Astrocyte of the cerebellum (primary cell): ENCODE results near the gene NHSL1.

Source experiments
- DNase-seq: peaks from one replicate; pipeline ENCODE4 v3.0.0-alpha.2; 2011; ENCODE audit warnings: low read depth
- H3K4me3 ChIP-seq: 2 replicates; pipeline ENCODE4 v1.5.1; 2011; ENCODE audit warnings: mild to moderate bottlenecking, low read depth, low read length, moderate library complexity
- CTCF ChIP-seq: IDR thresholded peaks from 2 replicates; pipeline ENCODE4 v1.5.1; 2012; ENCODE audit warnings: low read length, low read depth, moderate library complexity, mild to moderate bottlenecking; ENCODE audit errors: missing control alignments
- in situ Hi-C: cut with HindIII; loops from 2 replicates; pipeline ENCODE4 v1.10.0; 2017; ENCODE audit warnings: low sequenced_read_pairs

The NHSL1 gene

GRCh38 chr6:138499303-138500018 lies at the start of gene NHSL1:
Gene NHSL1 (minus strand): TSS chr6:138499494. CDS start chr6:138499290, 204 bp downstream.
- peak within 1 kb of the TSS; percentile 19 for H3K4me3 ChIP-seq
- TF ChIP-seq CTCF, result no peak
- in situ Hi-C loops, result no loop called here
- peak; percentile 40 for DNase-seq

GRCh38 chr6:138546733-138547185 lies 47.5 kb upstream of the NHSL1 start:
- no peak for TF ChIP-seq CTCF
- H3K4me3 ChIP-seq, result no peak overlapping the region
- in situ Hi-C loops, result no loop called here
- peak; percentile 62 for DNase-seq

GRCh38 chr6:138545621-138545980 lies 46.3 kb upstream of the NHSL1 start:
- H3K4me3 ChIP-seq, result peak overlapping the region; percentile 45
- no peak for TF ChIP-seq CTCF
- peak; percentile 62 for DNase-seq
- in situ Hi-C loops, result no loop called here

- no peak for TF ChIP-seq CTCF
- in situ Hi-C loops, result no loop called here
- DNase-seq, result no peak
- H3K4me3 ChIP-seq, result peak overlapping the region; percentile 45
Measured at GRCh38 chr6:138544501-138544900, 45.2 kb upstream of the NHSL1 start.

- in situ Hi-C loops, result no loop called here
Measured at GRCh38 chr6:138543657-138544056, 44.4 kb upstream of the NHSL1 start.

GRCh38 chr6:138541823-138542481 lies 42.7 kb upstream of the NHSL1 start:
- in situ Hi-C loops, result no loop called here
- DNase-seq, result no peak
- no peak for TF ChIP-seq CTCF
- peak overlapping the region; percentile 6 for H3K4me3 ChIP-seq

More at GRCh38 chr6:138543657-138544056, 44.4 kb upstream of the NHSL1 start:
- no peak for TF ChIP-seq CTCF
- H3K4me3 ChIP-seq, result peak overlapping the region; percentile 45
- no peak for DNase-seq
